HG02981 (cell line): ENCODE results near the gene MYO5C.

Source experiments
- ATAC-seq: cut with Tn5 transposase; IDR thresholded peaks from one replicate; pipeline ENCODE4 v1.9.1; 2021; ENCODE audit warnings: mild to moderate bottlenecking, moderate library complexity; ENCODE audit not compliant: unreplicated experiment

Gene MYO5C

DNA sequence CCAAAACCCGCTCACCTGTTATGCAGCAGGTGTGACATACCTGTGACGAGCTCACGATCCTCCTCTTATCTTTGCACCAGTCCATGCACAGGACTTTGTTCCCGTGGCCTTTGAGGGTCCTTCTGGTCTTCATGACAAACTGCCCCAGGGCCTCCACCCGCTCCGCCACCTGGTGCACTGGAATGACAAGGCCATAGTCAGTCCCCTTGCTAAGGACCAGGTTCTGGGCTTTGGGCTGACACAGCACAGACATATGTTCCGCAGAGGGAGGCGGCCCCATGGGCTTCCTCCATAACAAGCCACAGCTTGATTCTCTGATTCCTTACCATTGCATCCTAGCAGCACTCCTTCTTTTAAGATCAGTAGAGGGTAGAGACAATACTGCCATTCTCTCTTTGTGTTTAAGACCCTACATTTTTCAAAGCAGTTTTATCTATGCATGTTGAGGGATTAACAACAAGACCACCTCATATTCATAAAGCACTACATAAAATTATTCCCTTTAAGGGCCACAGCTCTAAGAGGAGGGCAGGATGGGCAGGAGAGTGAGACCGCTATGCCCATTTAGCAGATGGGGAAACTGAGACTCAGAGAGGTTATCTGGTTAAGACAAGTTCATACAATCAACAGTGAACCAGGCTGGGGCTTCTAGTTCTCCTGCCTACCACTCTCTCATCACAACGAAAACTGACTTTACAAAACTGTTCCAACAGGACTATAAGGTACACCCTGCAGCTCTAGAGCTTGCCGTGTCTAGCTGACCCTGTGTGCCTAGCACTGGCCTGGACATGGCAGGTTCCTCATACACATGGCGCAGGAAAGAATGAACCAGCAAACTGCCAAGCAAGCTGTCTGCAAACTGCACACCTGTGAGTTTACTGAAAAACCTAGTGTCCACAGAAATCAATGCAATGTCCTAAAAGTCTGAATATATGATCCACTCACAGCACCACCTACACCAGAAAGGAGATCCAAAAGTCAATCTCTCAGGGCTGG lies 141.4 kb downstream of the MYO5C start:
- ATAC-seq, result no peak

DNA sequence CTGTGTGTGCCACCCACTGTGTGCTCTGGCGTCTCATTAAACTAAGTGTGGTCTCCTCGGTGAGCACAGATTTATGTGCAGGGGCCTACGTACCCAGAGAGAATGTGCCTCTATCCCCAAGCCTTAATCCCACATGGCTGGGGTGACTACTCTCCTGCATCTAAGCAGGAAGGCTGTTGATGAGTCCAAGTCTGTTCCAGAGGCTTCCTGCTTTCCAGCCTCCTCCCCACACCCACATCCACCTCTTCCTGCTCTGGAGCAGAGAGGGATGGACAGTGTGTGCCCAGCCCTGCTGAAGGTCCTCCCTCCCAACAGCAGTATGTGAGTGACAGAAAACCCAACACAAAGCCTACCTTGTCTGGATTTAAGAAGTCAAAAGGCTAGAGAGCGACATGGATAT lies 144.3 kb downstream of the MYO5C start:
- ATAC-seq, result no peak

GRCh38 chr15:52150871-52151270 lies 144.7 kb downstream of the MYO5C start:
- ATAC-seq, result no peak

- ATAC-seq, result no peak
These were observed 145.4 kb downstream of the MYO5C start for GRCh38 chr15:52150043-52150825.

DNA sequence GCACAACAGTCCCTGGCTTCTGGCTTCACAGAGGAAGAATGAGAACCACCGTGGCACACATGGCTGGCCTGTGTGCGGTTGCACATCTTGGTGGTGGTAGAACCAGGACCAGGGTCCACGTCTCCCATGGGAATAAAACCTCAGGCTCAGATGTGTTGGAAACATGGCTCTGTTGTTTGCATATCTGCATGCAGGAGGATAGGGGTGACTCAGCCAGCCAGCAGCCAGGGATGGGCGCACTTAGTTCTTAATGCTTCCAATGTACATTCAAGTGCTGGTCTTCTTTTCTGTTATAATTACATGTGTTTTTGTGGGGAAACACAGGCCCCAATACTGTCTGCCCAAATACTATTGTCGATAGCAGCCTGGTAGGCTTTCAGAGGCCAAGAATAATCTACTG lies 147.2 kb downstream of the MYO5C start:
- ATAC-seq, result no peak

- ATAC-seq, result no peak
These were observed 148.8 kb downstream of the MYO5C start for GRCh38 chr15:52146776-52147175.

DNA sequence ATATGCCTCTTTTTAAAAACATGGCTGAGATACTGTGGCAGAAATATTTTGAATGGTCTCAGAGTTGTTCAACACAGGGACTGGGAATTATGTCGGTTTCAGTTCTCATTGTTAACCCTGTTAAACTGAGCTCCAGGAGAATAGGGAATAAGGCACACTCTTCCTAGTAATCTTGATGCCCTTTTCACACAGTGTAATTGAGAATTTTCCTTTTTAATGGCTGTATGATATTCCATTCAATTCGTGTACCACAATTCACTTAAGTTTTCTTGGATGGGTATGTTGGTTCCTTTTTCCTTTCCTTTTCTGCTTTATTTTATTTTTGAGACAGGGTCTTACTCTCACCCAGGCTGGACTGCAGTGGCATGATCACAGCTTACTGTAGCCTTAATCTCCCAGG lies 149.3 kb downstream of the MYO5C start:
- ATAC-seq, result no peak

DNA sequence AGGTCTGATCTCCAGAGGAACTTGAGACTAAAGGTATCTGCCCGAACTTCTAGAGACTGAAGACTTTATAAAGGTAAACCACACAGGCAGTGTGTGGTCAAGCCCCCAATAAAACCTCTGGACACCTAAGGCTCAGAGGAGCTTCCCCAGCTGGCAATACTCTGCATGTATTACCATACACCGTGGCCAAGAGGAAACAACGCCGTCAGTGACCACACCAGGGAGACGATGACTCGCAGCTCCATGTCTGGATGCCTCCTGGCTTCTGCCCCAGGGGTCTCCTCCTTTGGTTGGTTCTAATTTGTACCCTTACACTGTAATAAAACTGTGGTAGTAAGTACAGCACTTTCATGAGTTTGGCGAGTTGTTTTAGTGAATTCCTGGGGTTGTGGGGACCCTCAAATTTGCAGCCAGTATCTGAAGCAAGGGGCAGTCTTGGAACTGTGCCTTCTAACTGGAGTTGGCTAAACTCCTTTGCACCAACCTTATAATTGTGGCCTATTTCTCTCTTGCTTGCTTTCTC lies 150.9 kb downstream of the MYO5C start:
- ATAC-seq, result no peak

- no peak for ATAC-seq
These were observed 151.7 kb downstream of the MYO5C start for GRCh38 chr15:52143873-52144272.
